Measurements from ENCODE around the gene NMNAT2.

The NMNAT2 gene

GRCh38 chr1:183457449-183457848 lies 39.3 kb upstream of the NMNAT2 start:
- H3K4me1 ChIP-seq (ENCODE audit: insufficient read depth, low read length, severe bottlenecking), result no peaks in the 10 kb centered on the region
- H3K9me2 ChIP-seq (ENCODE audit: low read depth, low read length), result no peaks in the 10 kb centered on the region
- H3K9me3 ChIP-seq (ENCODE audit: low read length), result no peaks in the 10 kb centered on the region
- H3K27ac ChIP-seq (ENCODE audit: low read depth, low read length, poor library complexity, severe bottlenecking), result no peak overlapping the region
- H4K20me1 ChIP-seq (ENCODE audit: insufficient read depth, low read length), result no peaks in the 10 kb centered on the region
- H3K79me2 ChIP-seq (ENCODE audit: insufficient read depth, low read length), result no peaks in the 10 kb centered on the region
- no peaks in the 10 kb centered on the region for H3F3A ChIP-seq (ENCODE audit: insufficient read depth, low read length)
- no peak overlapping the region for H3K9ac ChIP-seq (ENCODE audit: low read length)
- H3K4me3 ChIP-seq (ENCODE audit: low read depth, low read length, poor library complexity, severe bottlenecking), result no peak overlapping the region
- TF ChIP-seq CTCF (IDR thresholded peaks at IDR 0.05; ENCODE audit: low read length), result no peak
- no peak overlapping the region for H3K4me2 ChIP-seq (ENCODE audit: low read length)
- no peaks in the 10 kb centered on the region for H3K36me3 ChIP-seq (ENCODE audit: insufficient read depth, low read length)
- no peak overlapping the region for H2AFZ ChIP-seq (ENCODE audit: low read length)
- H3K27me3 ChIP-seq (ENCODE audit: insufficient read depth, low read length), result no peaks in the 10 kb centered on the region

- H3K4me2 ChIP-seq (ENCODE audit: low read length), result no peak overlapping the region
- H2AFZ ChIP-seq (ENCODE audit: low read length), result no peak overlapping the region
- no peak overlapping the region for H3K9ac ChIP-seq (ENCODE audit: low read length)
- no peaks in the 10 kb centered on the region for H3K36me3 ChIP-seq (ENCODE audit: insufficient read depth, low read length)
- no peaks in the 10 kb centered on the region for H4K20me1 ChIP-seq (ENCODE audit: insufficient read depth, low read length)
- no peaks in the 10 kb centered on the region for H3F3A ChIP-seq (ENCODE audit: insufficient read depth, low read length)
- TF ChIP-seq EZH2 (IDR thresholded peaks at IDR 0.05; ENCODE audit: borderline replicate concordance, low read length) (no peak), CTCF (IDR thresholded peaks at IDR 0.05; ENCODE audit: low read length) (no peak)
- H3K79me2 ChIP-seq (ENCODE audit: insufficient read depth, low read length), result no peaks in the 10 kb centered on the region
- H3K27me3 ChIP-seq (ENCODE audit: insufficient read depth, low read length), result no peaks in the 10 kb centered on the region
- H3K9me3 ChIP-seq (ENCODE audit: low read length), result no peaks in the 10 kb centered on the region
- H3K27ac ChIP-seq (ENCODE audit: low read depth, low read length, poor library complexity, severe bottlenecking), result no peak overlapping the region
- no peaks in the 10 kb centered on the region for H3K9me2 ChIP-seq (ENCODE audit: low read depth, low read length)
- H3K4me3 ChIP-seq (ENCODE audit: low read depth, low read length, poor library complexity, severe bottlenecking), result no peak overlapping the region
- no peaks in the 10 kb centered on the region for H3K4me1 ChIP-seq (ENCODE audit: insufficient read depth, low read length, severe bottlenecking)
Observed at GRCh38 chr1:183456826-183457225, 38.6 kb upstream of the NMNAT2 start.

GRCh38 chr1:183454377-183454776 lies 36.2 kb upstream of the NMNAT2 start:
- Histone ChIP-seq H3F3A (ENCODE audit: insufficient read depth, low read length) (no peaks in the 10 kb centered on the region), H3K36me3 (ENCODE audit: insufficient read depth, low read length) (no peaks in the 10 kb centered on the region), H3K27me3 (ENCODE audit: insufficient read depth, low read length) (no peaks in the 10 kb centered on the region), H3K4me3 (ENCODE audit: low read depth, low read length, poor library complexity, severe bottlenecking) (no peak overlapping the region), H2AFZ (ENCODE audit: low read length) (no peak overlapping the region), H4K20me1 (ENCODE audit: insufficient read depth, low read length) (no peaks in the 10 kb centered on the region), H3K4me2 (ENCODE audit: low read length) (no peak overlapping the region), H3K79me2 (ENCODE audit: insufficient read depth, low read length) (no peaks in the 10 kb centered on the region), H3K27ac (ENCODE audit: low read depth, low read length, poor library complexity, severe bottlenecking) (no peak overlapping the region), H3K9me3 (ENCODE audit: low read length) (no peaks in the 10 kb centered on the region), H3K9me2 (ENCODE audit: low read depth, low read length) (no peaks in the 10 kb centered on the region), H3K4me1 (ENCODE audit: insufficient read depth, low read length, severe bottlenecking) (no peaks in the 10 kb centered on the region), H3K9ac (ENCODE audit: low read length) (no peak overlapping the region)
- TF ChIP-seq CTCF (IDR thresholded peaks at IDR 0.05; ENCODE audit: low read length) (no peak), EZH2 (IDR thresholded peaks at IDR 0.05; ENCODE audit: borderline replicate concordance, low read length) (no peak)

Measured in OCI-LY1 (cell line).